Prostate gland (tissue), 2 donors: Measurements from ENCODE around the gene AK8.

ENCODE experiments used
- POLR2A ChIP-seq: fragments of 450-650 bp; IDR thresholded peaks from one replicate; pipeline ENCODE4 v1.6.1; 2016; ENCODE audit warnings: antibody characterized with exemption, mild to moderate bottlenecking
- POLR2AphosphoS5 ChIP-seq: sonication (generic); formaldehyde crosslinking; IDR thresholded peaks from one replicate; pipeline ENCODE4 v1.6.1; 2017; ENCODE audit warnings: antibody characterized with exemption
- TF ChIP-seq, protein P1 (sequence below), 4 experiments: fragments of 200-600 bp in 2 of 4; fragments of 450-650 bp in 2 of 4; sonication (generic) in 2 of 4; IDR thresholded peaks; 1 replicate in 3 of 4; 2 replicates in 1 of 4; pipeline ENCODE4 v1.5.1; 2016 to 2019; ENCODE audit warnings: antibody characterized with exemption in 4 of 4, mild to moderate bottlenecking in 2 of 4, moderate library complexity in 2 of 4

DNA sequence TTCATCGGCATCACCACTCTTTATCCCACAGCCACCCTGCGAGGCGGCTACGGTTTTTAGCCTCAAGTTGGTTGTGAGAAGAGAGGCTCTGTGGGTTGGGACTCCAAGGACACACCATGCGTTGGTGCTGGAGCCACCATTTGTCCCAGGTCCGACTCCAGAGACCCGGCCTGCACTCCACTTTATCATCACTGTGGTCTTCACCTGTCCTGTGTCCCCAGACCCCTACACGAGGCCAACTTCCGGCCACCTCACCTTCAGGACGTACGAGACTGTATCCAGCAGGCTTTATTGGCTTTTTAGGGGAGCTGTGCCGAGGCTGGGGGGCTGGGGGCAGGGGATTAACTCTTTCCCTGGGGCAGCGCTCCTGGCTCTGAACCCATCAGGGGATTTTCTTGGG, 152.8 kb downstream of the AK8 start:
- TF ChIP-seq POLR2AphosphoS5: no peak
- TF ChIP-seq, protein P1, sequence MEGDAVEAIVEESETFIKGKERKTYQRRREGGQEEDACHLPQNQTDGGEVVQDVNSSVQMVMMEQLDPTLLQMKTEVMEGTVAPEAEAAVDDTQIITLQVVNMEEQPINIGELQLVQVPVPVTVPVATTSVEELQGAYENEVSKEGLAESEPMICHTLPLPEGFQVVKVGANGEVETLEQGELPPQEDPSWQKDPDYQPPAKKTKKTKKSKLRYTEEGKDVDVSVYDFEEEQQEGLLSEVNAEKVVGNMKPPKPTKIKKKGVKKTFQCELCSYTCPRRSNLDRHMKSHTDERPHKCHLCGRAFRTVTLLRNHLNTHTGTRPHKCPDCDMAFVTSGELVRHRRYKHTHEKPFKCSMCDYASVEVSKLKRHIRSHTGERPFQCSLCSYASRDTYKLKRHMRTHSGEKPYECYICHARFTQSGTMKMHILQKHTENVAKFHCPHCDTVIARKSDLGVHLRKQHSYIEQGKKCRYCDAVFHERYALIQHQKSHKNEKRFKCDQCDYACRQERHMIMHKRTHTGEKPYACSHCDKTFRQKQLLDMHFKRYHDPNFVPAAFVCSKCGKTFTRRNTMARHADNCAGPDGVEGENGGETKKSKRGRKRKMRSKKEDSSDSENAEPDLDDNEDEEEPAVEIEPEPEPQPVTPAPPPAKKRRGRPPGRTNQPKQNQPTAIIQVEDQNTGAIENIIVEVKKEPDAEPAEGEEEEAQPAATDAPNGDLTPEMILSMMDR (IDR thresholded peaks at IDR 0.05): no peak
- no peak for TF ChIP-seq POLR2A
